ES-I3 (cell line): ENCODE results near the gene DTNBP1.
"Not testable (repeated sequence)": the region's sequence is repeated elsewhere in the genome, so short reads cannot be mapped to it uniquely, and the experiment has no call there.

ENCODE experiments used
- H3K36me3 ChIP-seq: 2 replicates; pipeline ENCODE4 v1.6.1; 2013; ENCODE audit warnings: mild to moderate bottlenecking, low read length, control low read depth, moderate library complexity; ENCODE audit not compliant: insufficient read depth
- H3K4me1 ChIP-seq: 2 replicates; pipeline ENCODE4 v1.6.1; 2013; ENCODE audit warnings: mild to moderate bottlenecking, control low read depth, low read length; ENCODE audit not compliant: insufficient read depth
- H3K9ac ChIP-seq: 2 replicates; pipeline ENCODE4 v1.6.1; 2013; ENCODE audit warnings: low read depth, mild to moderate bottlenecking, low read length, moderate library complexity
- H3K9me3 ChIP-seq: 2 replicates; pipeline ENCODE4 v1.6.1; 2013; ENCODE audit warnings: mild to moderate bottlenecking, low read length, moderate library complexity; ENCODE audit not compliant: control insufficient read depth, insufficient read depth

DTNBP1 gene

GRCh38 chr6:15556711-15557110 is 106.1 kb downstream of the DTNBP1 start:
- Histone ChIP-seq H3K36me3 (no peaks in the 10 kb centered on the region), H3K9ac (no peak overlapping the region), H3K9me3 (no peaks in the 10 kb centered on the region), H3K4me1 (peaks cover 22% of the 10 kb centered on the region)

- no peak overlapping the region for H3K9ac ChIP-seq
- no peaks in the 10 kb centered on the region for H3K36me3 ChIP-seq
- H3K9me3 ChIP-seq, result no peaks in the 10 kb centered on the region
- peaks cover 35% of the 10 kb centered on the region for H3K4me1 ChIP-seq
Measured at GRCh38 chr6:15555101-15556038, 107.5 kb downstream of the DTNBP1 start.

- no peak overlapping the region for H3K9ac ChIP-seq
Measured at GRCh38 chr6:15554728-15555100, 108.1 kb downstream of the DTNBP1 start.

GRCh38 chr6:15553736-15554294 is 109.0 kb downstream of the DTNBP1 start:
- peaks cover 41% of the 10 kb centered on the region for H3K4me1 ChIP-seq
- H3K36me3 ChIP-seq, result no peaks in the 10 kb centered on the region
- H3K9ac ChIP-seq, result no peak overlapping the region
- no peaks in the 10 kb centered on the region for H3K9me3 ChIP-seq

More at GRCh38 chr6:15554728-15555100, 108.1 kb downstream of the DTNBP1 start:
- Histone ChIP-seq H3K9me3 (no peaks in the 10 kb centered on the region), H3K36me3 (no peaks in the 10 kb centered on the region), H3K4me1 (peaks cover 39% of the 10 kb centered on the region)

GRCh38 chr6:15553031-15553430 is 109.8 kb downstream of the DTNBP1 start:
- Histone ChIP-seq H3K9ac (no peak overlapping the region), H3K36me3 (no peaks in the 10 kb centered on the region), H3K9me3 (no peaks in the 10 kb centered on the region), H3K4me1 (peaks cover 41% of the 10 kb centered on the region)

- Histone ChIP-seq H3K9me3 (no peaks in the 10 kb centered on the region), H3K9ac (no peak overlapping the region), H3K36me3 (no peaks in the 10 kb centered on the region), H3K4me1 (peaks cover 47% of the 10 kb centered on the region)
Measured at GRCh38 chr6:15551798-15552197, 111.0 kb downstream of the DTNBP1 start.

GRCh38 chr6:15551262-15551661 is 111.6 kb downstream of the DTNBP1 start:
- peaks cover 52% of the 10 kb centered on the region for H3K4me1 ChIP-seq
- H3K36me3 ChIP-seq, result no peaks in the 10 kb centered on the region
- H3K9ac ChIP-seq, result no peak overlapping the region; the same call in 1 of the 2 replicates
- no peaks in the 10 kb centered on the region for H3K9me3 ChIP-seq

- Histone ChIP-seq H3K36me3 (no peaks in the 10 kb centered on the region), H3K9me3 (no peaks in the 10 kb centered on the region), H3K4me1 (peaks cover 50% of the 10 kb centered on the region), H3K9ac (no peak overlapping the region; the same call in 1 of the 2 replicates)
Measured at GRCh38 chr6:15550546-15551123, 112.2 kb downstream of the DTNBP1 start.

GRCh38 chr6:15549371-15549770 is 113.5 kb downstream of the DTNBP1 start:
- H3K36me3 ChIP-seq, result no peaks in the 10 kb centered on the region
- no peaks in the 10 kb centered on the region for H3K9me3 ChIP-seq
- no peak overlapping the region for H3K9ac ChIP-seq
- peaks cover 41% of the 10 kb centered on the region for H3K4me1 ChIP-seq

GRCh38 chr6:15547400-15547799 is 115.4 kb downstream of the DTNBP1 start:
- Histone ChIP-seq H3K9me3 (0 out of 2 replicates have a peak, but pooled peaks cover 2% of the 10 kb centered on the region), H3K4me1 (peaks cover 35% of the 10 kb centered on the region)

GRCh38 chr6:15546591-15546990 is 116.2 kb downstream of the DTNBP1 start:
- H3K36me3 ChIP-seq, result no peaks in the 10 kb centered on the region
- no peak overlapping the region for H3K9ac ChIP-seq
- 0 out of 2 replicates have a peak, but pooled peaks cover 2% of the 10 kb centered on the region for H3K9me3 ChIP-seq
- peaks cover 29% of the 10 kb centered on the region for H3K4me1 ChIP-seq

More at GRCh38 chr6:15547400-15547799, 115.4 kb downstream of the DTNBP1 start:
- Histone ChIP-seq H3K36me3 (no peaks in the 10 kb centered on the region), H3K9ac (no peak overlapping the region)

- peaks cover 11% of the 10 kb centered on the region for H3K4me1 ChIP-seq
- H3K9me3 ChIP-seq, result 0 out of 2 replicates have a peak, but pooled peaks cover 2% of the 10 kb centered on the region
- no peaks in the 10 kb centered on the region for H3K36me3 ChIP-seq
- no peak overlapping the region for H3K9ac ChIP-seq
Measured at GRCh38 chr6:15544321-15544900, 118.4 kb downstream of the DTNBP1 start.

- H3K36me3 ChIP-seq, H3K9ac ChIP-seq, H3K9me3 ChIP-seq: not testable (repeated sequence)
- H3K4me1 ChIP-seq, result peaks cover 11% of the 10 kb centered on the region
Measured at GRCh38 chr6:15543332-15543917, 119.4 kb downstream of the DTNBP1 start.

GRCh38 chr6:15539722-15540270 is 123.0 kb downstream of the DTNBP1 start:
- Histone ChIP-seq H3K9me3 (peaks cover 2% of the 10 kb centered on the region; the same call in 1 of the 2 replicates), H3K36me3 (0 out of 2 replicates have a peak, but pooled peaks cover 3% of the 10 kb centered on the region), H3K9ac (no peak overlapping the region), H3K4me1 (no peaks in the 10 kb centered on the region)
